GM18520 (cell line): ENCODE measurements around the gene F2RL1.
"Not testable (repeated sequence)": the region's sequence is repeated elsewhere in the genome, so short reads cannot be mapped to it uniquely, and the experiment has no call there.

Experiments
- ATAC-seq: cut with Tn5 transposase; IDR thresholded peaks from one replicate; pipeline ENCODE4 v1.9.1; 2021; ENCODE audit not compliant: unreplicated experiment

Gene F2RL1

GRCh38 chr5:76805821-76806505, 12.9 kb upstream of the F2RL1 start:
- peak; percentile 52 for ATAC-seq

- no peak for ATAC-seq
These were observed 11.5 kb upstream of the F2RL1 start for GRCh38 chr5:76807296-76807695.

- ATAC-seq = no peak
These were observed 10.6 kb upstream of the F2RL1 start for GRCh38 chr5:76808141-76808691.

GRCh38 chr5:76809141-76809540, 9.7 kb upstream of the F2RL1 start:
- no peak for ATAC-seq

- ATAC-seq = no peak
These were observed 8.6 kb upstream of the F2RL1 start for GRCh38 chr5:76810236-76810635.

GRCh38 chr5:76811214-76811613, 7.6 kb upstream of the F2RL1 start:
- ATAC-seq = no peak

GRCh38 chr5:76812209-76812608, 6.6 kb upstream of the F2RL1 start:
- not testable (repeated sequence) for ATAC-seq

GRCh38 chr5:76813982-76814562, 4.8 kb upstream of the F2RL1 start:
- no peak for ATAC-seq

GRCh38 chr5:76816110-76816831, 2.6 kb upstream of the F2RL1 start:
- ATAC-seq = no peak

GRCh38 chr5:76819851-76820525, 1.2 kb downstream of the F2RL1 start:
- ATAC-seq = no peak

GRCh38 chr5:76820526-76820890, 1.7 kb downstream of the F2RL1 start:
- no peak for ATAC-seq

GRCh38 chr5:76821136-76821535, 2.3 kb downstream of the F2RL1 start:
- ATAC-seq = no peak

- not testable (repeated sequence) for ATAC-seq
These were observed 3.4 kb downstream of the F2RL1 start for GRCh38 chr5:76822105-76822731.

GRCh38 chr5:76826416-76826815, 7.6 kb downstream of the F2RL1 start:
- not testable (repeated sequence) for ATAC-seq

GRCh38 chr5:76831110-76831452, 12.3 kb downstream of the F2RL1 start:
- no peak for ATAC-seq

- no peak for ATAC-seq
These were observed 17.4 kb downstream of the F2RL1 start for GRCh38 chr5:76836181-76836580.

GRCh38 chr5:76836585-76836984, 17.8 kb downstream of the F2RL1 start:
- ATAC-seq = no peak

GRCh38 chr5:76838481-76839261, 19.8 kb downstream of the F2RL1 start:
- no peak for ATAC-seq

GRCh38 chr5:76841361-76841760, 22.5 kb downstream of the F2RL1 start:
- ATAC-seq = no peak

GRCh38 chr5:76845890-76846289, 27.1 kb downstream of the F2RL1 start:
- ATAC-seq = no peak
